ENCODE data around the gene APLN.

The APLN gene

GRCh38 chrX:129642641-129643040, 12.1 kb downstream of the APLN start:
- no peak overlapping the region for H3K4me3 ChIP-seq (ENCODE audit: low read length)
- DNase-seq (ENCODE audit: low read depth): peak; percentile 28
- TF ChIP-seq CTCF (IDR thresholded peaks at IDR 0.05; ENCODE audit: insufficient read depth, low read depth, low read length, missing control alignments): no peak

DNA sequence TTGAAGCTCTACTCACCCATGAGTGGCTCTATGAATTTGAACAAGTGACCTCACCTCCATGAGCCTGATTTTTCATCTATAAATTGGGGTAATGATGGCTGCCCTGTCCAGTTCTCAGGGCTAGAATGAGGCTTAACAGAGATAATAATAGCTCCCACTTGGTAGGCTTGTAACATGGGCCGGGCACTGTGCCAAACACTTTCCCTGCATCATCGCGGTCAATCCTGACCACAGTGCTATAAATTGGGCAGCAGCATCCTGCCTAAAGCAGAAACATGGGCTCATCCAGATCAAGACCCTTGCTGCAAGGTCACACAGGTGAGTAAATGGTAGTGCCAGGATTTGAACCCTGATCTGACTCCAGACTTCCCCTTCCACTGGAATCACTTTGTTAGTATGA, 12.8 kb downstream of the APLN start:
- DNase-seq (ENCODE audit: low read depth): no peak
- no peak overlapping the region for H3K4me3 ChIP-seq (ENCODE audit: low read length)
- no peak for TF ChIP-seq CTCF (IDR thresholded peaks at IDR 0.05; ENCODE audit: insufficient read depth, low read depth, low read length, missing control alignments)

DNA sequence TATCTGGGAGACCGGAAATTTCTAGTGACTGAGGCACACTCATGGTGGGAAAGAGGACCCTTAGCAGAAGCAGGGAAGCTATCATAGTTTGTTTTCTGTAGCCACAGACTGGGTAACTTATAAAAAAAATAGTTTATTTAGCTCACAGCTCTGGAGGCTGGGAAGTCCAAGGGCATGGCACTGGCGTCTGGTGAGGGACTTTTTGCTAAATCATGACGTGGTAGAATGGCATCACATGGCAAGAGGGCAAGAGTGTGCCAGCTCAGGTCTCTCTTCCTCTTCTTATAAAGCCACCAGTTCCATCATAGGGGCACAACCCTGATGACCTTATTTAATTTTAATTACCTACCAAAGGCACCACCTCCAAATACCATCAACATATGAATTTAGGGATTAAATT, 13.3 kb downstream of the APLN start:
- TF ChIP-seq CTCF (IDR thresholded peaks at IDR 0.05; ENCODE audit: insufficient read depth, low read depth, low read length, missing control alignments): no peak
- no peak for DNase-seq (ENCODE audit: low read depth)
- no peak overlapping the region for H3K4me3 ChIP-seq (ENCODE audit: low read length)

DNA sequence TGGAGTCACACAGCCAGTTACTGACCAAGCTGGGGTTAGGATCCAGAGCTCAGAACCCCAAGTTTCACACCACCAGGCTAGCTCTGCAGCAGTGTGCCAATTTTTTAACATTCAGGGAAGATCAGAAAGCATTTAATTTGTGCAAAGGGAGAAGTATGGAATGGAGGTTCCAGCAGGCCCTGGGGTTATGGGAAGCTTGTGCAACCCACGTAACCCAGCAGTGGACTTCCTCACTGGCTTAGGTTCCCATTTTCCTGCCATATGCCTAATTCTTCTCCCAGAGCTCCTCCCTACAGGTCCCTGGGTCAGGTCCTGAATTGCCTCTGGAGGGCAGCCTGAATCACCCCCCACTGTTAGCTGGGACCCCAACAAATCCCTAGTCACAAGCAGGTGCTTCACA, 14.0 kb downstream of the APLN start:
- H3K4me3 ChIP-seq (ENCODE audit: low read length): no peak overlapping the region
- TF ChIP-seq CTCF (IDR thresholded peaks at IDR 0.05; ENCODE audit: insufficient read depth, low read depth, low read length, missing control alignments): no peak
- no peak for DNase-seq (ENCODE audit: low read depth)

- no peak for DNase-seq (ENCODE audit: low read depth)
- no peak for TF ChIP-seq CTCF (IDR thresholded peaks at IDR 0.05; ENCODE audit: insufficient read depth, low read depth, low read length, missing control alignments)
- no peak overlapping the region for H3K4me3 ChIP-seq (ENCODE audit: low read length)
Observed at GRCh38 chrX:129638917-129639316, 15.8 kb downstream of the APLN start.

DNA sequence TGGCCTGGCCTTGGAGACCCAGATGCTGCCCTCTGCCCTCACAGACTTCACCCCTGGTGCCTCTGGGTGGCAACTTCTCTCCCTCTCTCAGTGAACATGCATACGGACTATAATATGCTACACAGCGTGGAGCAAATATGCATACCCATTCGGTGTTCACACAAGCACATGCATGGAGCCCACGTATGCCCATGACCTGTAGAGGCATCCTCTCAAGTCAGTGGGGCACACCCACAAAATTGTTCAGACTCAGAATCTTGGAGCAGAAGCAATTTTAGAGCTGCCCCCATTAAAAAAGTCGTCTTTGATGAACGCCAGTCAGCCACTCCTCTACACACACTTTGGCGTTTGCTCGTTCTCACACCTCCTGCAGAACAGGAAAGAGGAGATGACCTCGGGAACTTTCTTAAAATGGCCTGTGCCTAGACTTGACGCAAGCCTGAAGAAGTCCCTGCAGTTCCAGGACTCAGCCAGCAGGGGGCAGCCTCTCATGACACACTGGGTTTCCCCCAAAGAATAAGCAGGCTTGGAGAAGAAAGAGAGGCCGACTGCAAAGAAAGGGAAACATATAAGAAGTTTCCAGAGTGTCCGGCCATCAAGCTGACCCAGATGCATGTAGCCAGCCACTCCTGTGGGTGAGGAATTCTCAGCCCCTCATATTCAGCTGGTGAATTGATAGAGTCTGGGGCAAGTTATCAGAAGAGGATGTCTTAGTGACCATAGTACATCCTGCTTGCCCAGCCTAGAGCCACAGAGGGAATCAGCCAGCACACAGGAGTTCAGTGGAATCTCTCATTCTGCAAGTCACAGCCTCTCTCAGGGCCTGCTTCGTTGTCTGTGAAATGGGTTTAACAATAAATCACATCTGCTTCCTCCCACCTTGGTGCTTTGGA, 17.3 kb downstream of the APLN start:
- peak; percentile 62 for DNase-seq (ENCODE audit: low read depth)
- TF ChIP-seq CTCF (IDR thresholded peaks at IDR 0.05; ENCODE audit: insufficient read depth, low read depth, low read length, missing control alignments): peak; percentile 80
- no peak overlapping the region for H3K4me3 ChIP-seq (ENCODE audit: low read length)

Measured in epithelial cell of esophagus (primary cell).